ENCODE data around the gene ZNF280C. TPM values are rescaled to one million over a fixed set of nuclear protein-coding genes. Genes with fewer than 3 reads are reported as not detected.

ZNF280C gene
- total RNA-seq, 1 donor, result 5.8 TPM

GRCh38 chrX:130224810-130225209 is 43.9 kb downstream of the ZNF280C start:
- no peak overlapping the region for H3K4me3 ChIP-seq (ENCODE audit: low read length)
- no peaks in the 10 kb centered on the region for H3K27me3 ChIP-seq (ENCODE audit: insufficient read depth, low read length)
- H3K4me1 ChIP-seq (ENCODE audit: insufficient read depth, low read length), result no peaks in the 10 kb centered on the region
- H3K9me3 ChIP-seq (ENCODE audit: low read depth, low read length), result no peaks in the 10 kb centered on the region

- H3K4me3 ChIP-seq (ENCODE audit: low read length), result no peak overlapping the region
- H3K4me1 ChIP-seq (ENCODE audit: insufficient read depth, low read length), result no peaks in the 10 kb centered on the region
- no peaks in the 10 kb centered on the region for H3K9me3 ChIP-seq (ENCODE audit: low read depth, low read length)
- H3K27me3 ChIP-seq (ENCODE audit: insufficient read depth, low read length), result no peaks in the 10 kb centered on the region
These were observed 52.4 kb downstream of the ZNF280C start for GRCh38 chrX:130216320-130216719.

GRCh38 chrX:130213376-130213775 is 55.3 kb downstream of the ZNF280C start:
- no peaks in the 10 kb centered on the region for H3K9me3 ChIP-seq (ENCODE audit: low read depth, low read length)
- H3K27me3 ChIP-seq (ENCODE audit: insufficient read depth, low read length), result no peaks in the 10 kb centered on the region
- H3K4me3 ChIP-seq (ENCODE audit: low read length), result no peak overlapping the region
- no peaks in the 10 kb centered on the region for H3K4me1 ChIP-seq (ENCODE audit: insufficient read depth, low read length)

GRCh38 chrX:130212371-130212770 is 56.3 kb downstream of the ZNF280C start:
- Histone ChIP-seq H3K27me3 (ENCODE audit: insufficient read depth, low read length) (no peaks in the 10 kb centered on the region), H3K9me3 (ENCODE audit: low read depth, low read length) (no peaks in the 10 kb centered on the region), H3K4me1 (ENCODE audit: insufficient read depth, low read length) (no peaks in the 10 kb centered on the region), H3K4me3 (ENCODE audit: low read length) (no peak overlapping the region)

- H3K4me3 ChIP-seq (ENCODE audit: low read length), result no peak overlapping the region
- no peaks in the 10 kb centered on the region for H3K9me3 ChIP-seq (ENCODE audit: low read depth, low read length)
- no peaks in the 10 kb centered on the region for H3K27me3 ChIP-seq (ENCODE audit: insufficient read depth, low read length)
- no peaks in the 10 kb centered on the region for H3K4me1 ChIP-seq (ENCODE audit: insufficient read depth, low read length)
These were observed 57.1 kb downstream of the ZNF280C start for GRCh38 chrX:130211415-130212186.

GRCh38 chrX:130204647-130205046 is 64.1 kb downstream of the ZNF280C start:
- H3K27me3 ChIP-seq (ENCODE audit: insufficient read depth, low read length), result no peaks in the 10 kb centered on the region
- no peaks in the 10 kb centered on the region for H3K4me1 ChIP-seq (ENCODE audit: insufficient read depth, low read length)
- no peak overlapping the region for H3K4me3 ChIP-seq (ENCODE audit: low read length)
- H3K9me3 ChIP-seq (ENCODE audit: low read depth, low read length), result no peaks in the 10 kb centered on the region

GRCh38 chrX:130197464-130197863 is 71.2 kb downstream of the ZNF280C start:
- Histone ChIP-seq H3K4me1 (ENCODE audit: insufficient read depth, low read length) (no peaks in the 10 kb centered on the region), H3K4me3 (ENCODE audit: low read length) (no peak overlapping the region), H3K27me3 (ENCODE audit: insufficient read depth, low read length) (no peaks in the 10 kb centered on the region), H3K9me3 (ENCODE audit: low read depth, low read length) (no peaks in the 10 kb centered on the region)

- no peaks in the 10 kb centered on the region for H3K27me3 ChIP-seq (ENCODE audit: insufficient read depth, low read length)
- H3K9me3 ChIP-seq (ENCODE audit: low read depth, low read length), result no peaks in the 10 kb centered on the region
- no peak overlapping the region for H3K4me3 ChIP-seq (ENCODE audit: low read length)
- no peaks in the 10 kb centered on the region for H3K4me1 ChIP-seq (ENCODE audit: insufficient read depth, low read length)
These were observed 72.2 kb downstream of the ZNF280C start for GRCh38 chrX:130196466-130196865.

- no peaks in the 10 kb centered on the region for H3K27me3 ChIP-seq (ENCODE audit: insufficient read depth, low read length)
- H3K4me1 ChIP-seq (ENCODE audit: insufficient read depth, low read length), result no peaks in the 10 kb centered on the region
- H3K9me3 ChIP-seq (ENCODE audit: low read depth, low read length), result no peaks in the 10 kb centered on the region
- H3K4me3 ChIP-seq (ENCODE audit: low read length), result no peak overlapping the region
These were observed 77.9 kb downstream of the ZNF280C start for GRCh38 chrX:130190801-130191200.

GRCh38 chrX:130186651-130187050 is 82.0 kb downstream of the ZNF280C start:
- Histone ChIP-seq H3K9me3 (ENCODE audit: low read depth, low read length) (no peaks in the 10 kb centered on the region), H3K4me1 (ENCODE audit: insufficient read depth, low read length) (peaks cover 13% of the 10 kb centered on the region), H3K27me3 (ENCODE audit: insufficient read depth, low read length) (no peaks in the 10 kb centered on the region), H3K4me3 (ENCODE audit: low read length) (no peak overlapping the region)

- Histone ChIP-seq H3K27me3 (ENCODE audit: insufficient read depth, low read length) (no peaks in the 10 kb centered on the region), H3K4me3 (ENCODE audit: low read length) (no peak overlapping the region), H3K4me1 (ENCODE audit: insufficient read depth, low read length) (peaks cover 13% of the 10 kb centered on the region), H3K9me3 (ENCODE audit: low read depth, low read length) (no peaks in the 10 kb centered on the region)
These were observed 83.8 kb downstream of the ZNF280C start for GRCh38 chrX:130184857-130185256.

- Histone ChIP-seq H3K4me3 (ENCODE audit: low read length) (no peak overlapping the region), H3K27me3 (ENCODE audit: insufficient read depth, low read length) (no peaks in the 10 kb centered on the region), H3K9me3 (ENCODE audit: low read depth, low read length) (no peaks in the 10 kb centered on the region), H3K4me1 (ENCODE audit: insufficient read depth, low read length) (peaks cover 19% of the 10 kb centered on the region)
These were observed 84.5 kb downstream of the ZNF280C start for GRCh38 chrX:130184168-130184567.

GRCh38 chrX:130179579-130180215 is 89.0 kb downstream of the ZNF280C start:
- Histone ChIP-seq H3K4me3 (ENCODE audit: low read length) (no peak overlapping the region), H3K27me3 (ENCODE audit: insufficient read depth, low read length) (no peaks in the 10 kb centered on the region), H3K4me1 (ENCODE audit: insufficient read depth, low read length) (peaks cover 36% of the 10 kb centered on the region), H3K9me3 (ENCODE audit: low read depth, low read length) (no peaks in the 10 kb centered on the region)

- peaks cover 37% of the 10 kb centered on the region for H3K4me1 ChIP-seq (ENCODE audit: insufficient read depth, low read length)
- H3K4me3 ChIP-seq (ENCODE audit: low read length), result no peak overlapping the region
- H3K27me3 ChIP-seq (ENCODE audit: insufficient read depth, low read length), result no peaks in the 10 kb centered on the region
- no peaks in the 10 kb centered on the region for H3K9me3 ChIP-seq (ENCODE audit: low read depth, low read length)
These were observed 89.5 kb downstream of the ZNF280C start for GRCh38 chrX:130179170-130179569.

- Histone ChIP-seq H3K4me3 (ENCODE audit: low read length) (no peak overlapping the region), H3K27me3 (ENCODE audit: insufficient read depth, low read length) (no peaks in the 10 kb centered on the region), H3K9me3 (ENCODE audit: low read depth, low read length) (no peaks in the 10 kb centered on the region), H3K4me1 (ENCODE audit: insufficient read depth, low read length) (peaks cover 48% of the 10 kb centered on the region)
These were observed 91.8 kb downstream of the ZNF280C start for GRCh38 chrX:130176942-130177341.

- Histone ChIP-seq H3K4me1 (ENCODE audit: insufficient read depth, low read length) (peaks cover 48% of the 10 kb centered on the region), H3K9me3 (ENCODE audit: low read depth, low read length) (no peaks in the 10 kb centered on the region), H3K27me3 (ENCODE audit: insufficient read depth, low read length) (no peaks in the 10 kb centered on the region), H3K4me3 (ENCODE audit: low read length) (no peak overlapping the region)
These were observed 92.3 kb downstream of the ZNF280C start for GRCh38 chrX:130176354-130176776.

Data from mononuclear cell (primary cell).